Vagina (tissue), 2 donors: Measurements from ENCODE around the gene RXRG. TPM values are rescaled to one million over a fixed set of nuclear protein-coding genes. Genes with fewer than 3 reads are reported as not detected.

Experiments used
- DNase-seq, 2 donors: peaks; one replicate each; pipeline ENCODE4 v3.0.0-alpha.2; 2017; ENCODE audit errors: extremely low spot score in 2 of 2
- H3K27ac ChIP-seq: fragments of 200-600 bp; sonication (generic); one replicate; pipeline ENCODE4 v1.5.1; 2019
- H3K27me3 ChIP-seq: fragments of 200-600 bp; sonication (generic); one replicate; pipeline ENCODE4 v1.5.1; 2019
- H3K36me3 ChIP-seq, 2 donors: fragments of 200-600 bp; sonication (generic); one replicate each; pipeline ENCODE4 v1.5.1; 2017 to 2019
- H3K4me1 ChIP-seq: fragments of 200-600 bp; sonication (generic); one replicate; pipeline ENCODE4 v1.5.1; 2019
- H3K4me3 ChIP-seq, 2 donors: fragments of 200-600 bp; sonication (generic); 1 replicate in 1 of 2; 2 replicates in 1 of 2; pipeline ENCODE4 v1.5.1; 2016 to 2019
- H3K9me3 ChIP-seq: fragments of 200-600 bp; sonication (generic); one replicate; pipeline ENCODE4 v1.5.1; 2019
- POLR2A ChIP-seq, 2 donors: fragments of 450-650 bp; IDR thresholded peaks; one replicate each; pipeline ENCODE4 v1.6.1; 2017; ENCODE audit warnings: antibody characterized with exemption in 2 of 2, mild to moderate bottlenecking in 2 of 2, moderate library complexity in 2 of 2
- POLR2AphosphoS5 ChIP-seq, 2 donors: sonication (generic); formaldehyde crosslinking; IDR thresholded peaks; one replicate each; pipeline ENCODE4 v1.9.0; 2017; ENCODE audit warnings: antibody characterized with exemption in 2 of 2, mild to moderate bottlenecking in 2 of 2, low read depth in 1 of 2; ENCODE audit not compliant: insufficient read depth in 1 of 2
- intact Hi-C: fragments of 100-400 bp; cut with DNase I; formaldehyde crosslinking; loops from one replicate; pipeline ENCODE4 v1.15.1; 2023
- total RNA-seq: library from RNA; depleted of rRNA; stranded (reverse); fragments of >200 nt; gene quantifications from one replicate; pipeline ENCODE4 v1.2.3, GENCODE V29; 2016
- TF ChIP-seq, protein P1 (sequence below), 3 experiments: fragments of 450-650 bp in 2 of 3; fragments of 200-600 bp in 1 of 3; sonication (generic) in 1 of 3; IDR thresholded peaks; one replicate each; pipeline ENCODE4 v1.5.1; 2017 to 2019; ENCODE audit warnings: antibody characterized with exemption in 3 of 3, mild to moderate bottlenecking in 2 of 3, moderate library complexity in 2 of 3

Gene RXRG
- total RNA-seq, 1 donor from 2014 or later, result not detected

DNA sequence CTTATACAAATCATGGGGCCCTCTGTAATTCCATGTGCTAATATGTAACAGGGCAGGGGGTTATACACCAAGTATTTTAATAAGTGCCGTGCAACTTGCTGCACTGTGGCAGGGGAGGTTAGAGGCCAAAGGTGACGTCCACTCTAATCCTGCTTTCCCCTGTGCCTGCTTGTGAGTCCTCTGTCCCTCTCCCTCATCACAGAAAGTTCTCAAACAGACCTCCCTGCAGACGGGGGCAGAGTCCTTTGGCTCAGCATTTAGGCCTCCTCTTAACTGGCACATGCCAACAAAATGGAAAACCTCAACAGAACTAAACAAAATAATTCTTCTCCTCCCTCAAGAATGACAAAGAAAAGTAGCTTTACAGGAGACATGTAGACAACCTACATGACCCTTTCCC is 2.9 kb downstream of the RXRG start:
- no peaks in the 10 kb centered on the region for H3K4me1 ChIP-seq
- no peak overlapping the region for H3K27ac ChIP-seq
- H3K36me3 ChIP-seq, result no peaks in the 10 kb centered on the region
- no peaks in the 10 kb centered on the region for H3K9me3 ChIP-seq
- no peak overlapping the region for H3K4me3 ChIP-seq
- TF ChIP-seq POLR2A (IDR thresholded peaks at IDR 0.05) (no peak), POLR2AphosphoS5 (IDR thresholded peaks at IDR 0.05; ENCODE audit: insufficient read depth in 1 of 2, low read depth in 1 of 2) (no peak)
- TF ChIP-seq, protein P1, sequence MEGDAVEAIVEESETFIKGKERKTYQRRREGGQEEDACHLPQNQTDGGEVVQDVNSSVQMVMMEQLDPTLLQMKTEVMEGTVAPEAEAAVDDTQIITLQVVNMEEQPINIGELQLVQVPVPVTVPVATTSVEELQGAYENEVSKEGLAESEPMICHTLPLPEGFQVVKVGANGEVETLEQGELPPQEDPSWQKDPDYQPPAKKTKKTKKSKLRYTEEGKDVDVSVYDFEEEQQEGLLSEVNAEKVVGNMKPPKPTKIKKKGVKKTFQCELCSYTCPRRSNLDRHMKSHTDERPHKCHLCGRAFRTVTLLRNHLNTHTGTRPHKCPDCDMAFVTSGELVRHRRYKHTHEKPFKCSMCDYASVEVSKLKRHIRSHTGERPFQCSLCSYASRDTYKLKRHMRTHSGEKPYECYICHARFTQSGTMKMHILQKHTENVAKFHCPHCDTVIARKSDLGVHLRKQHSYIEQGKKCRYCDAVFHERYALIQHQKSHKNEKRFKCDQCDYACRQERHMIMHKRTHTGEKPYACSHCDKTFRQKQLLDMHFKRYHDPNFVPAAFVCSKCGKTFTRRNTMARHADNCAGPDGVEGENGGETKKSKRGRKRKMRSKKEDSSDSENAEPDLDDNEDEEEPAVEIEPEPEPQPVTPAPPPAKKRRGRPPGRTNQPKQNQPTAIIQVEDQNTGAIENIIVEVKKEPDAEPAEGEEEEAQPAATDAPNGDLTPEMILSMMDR (IDR thresholded peaks at IDR 0.05), result no peak
- intact Hi-C loops, result no loop called here
- DNase-seq, result peak in 1 of 2 donors; percentile 49
- H3K27me3 ChIP-seq, result no peaks in the 10 kb centered on the region

DNA sequence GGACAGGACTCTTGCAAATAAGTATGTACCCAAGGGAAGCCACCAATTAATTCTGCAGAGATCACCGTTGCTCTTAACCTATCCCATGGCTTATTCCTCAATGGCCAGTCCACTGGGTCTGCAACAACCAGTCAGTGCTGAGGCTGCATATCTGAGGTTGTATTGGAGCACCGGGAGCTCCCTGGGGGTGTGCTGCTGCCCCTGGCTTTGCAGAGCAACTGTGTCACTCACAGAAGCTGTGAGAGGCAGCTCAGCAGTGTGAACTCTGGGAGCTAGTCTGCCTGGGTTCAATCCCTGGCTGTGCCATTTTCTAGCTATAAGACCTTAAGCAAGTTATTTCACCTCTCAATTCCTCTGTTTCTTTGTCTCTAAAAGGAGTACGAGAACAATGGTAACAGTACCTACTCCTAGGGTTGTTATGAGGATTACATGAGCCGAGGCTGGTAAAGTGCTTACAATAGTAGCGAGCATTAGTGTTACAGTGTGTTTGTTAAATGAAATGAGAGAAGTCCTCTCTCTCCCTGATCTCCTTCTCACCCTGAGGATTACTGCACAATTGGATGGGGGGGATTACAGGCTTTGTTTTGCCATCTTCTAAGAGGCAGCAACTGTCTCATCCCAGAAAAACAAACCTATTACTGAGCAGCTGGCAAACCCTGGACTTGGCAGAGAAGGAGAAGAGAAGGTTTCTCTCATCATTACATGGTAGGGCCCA is 3.6 kb downstream of the RXRG start:
- no peak for TF ChIP-seq POLR2A (IDR thresholded peaks at IDR 0.05)
- no peak for TF ChIP-seq POLR2AphosphoS5 (IDR thresholded peaks at IDR 0.05; ENCODE audit: insufficient read depth in 1 of 2, low read depth in 1 of 2)
- TF ChIP-seq, protein P1 (IDR thresholded peaks at IDR 0.05), result no peak
- peak in 1 of 2 donors; percentile 65 for DNase-seq
- Histone ChIP-seq H3K4me3 (no peak overlapping the region), H3K4me1 (no peaks in the 10 kb centered on the region), H3K9me3 (no peaks in the 10 kb centered on the region), H3K27me3 (no peaks in the 10 kb centered on the region), H3K27ac (no peak overlapping the region), H3K36me3 (no peaks in the 10 kb centered on the region)
- intact Hi-C loops, result no loop called here

DNA sequence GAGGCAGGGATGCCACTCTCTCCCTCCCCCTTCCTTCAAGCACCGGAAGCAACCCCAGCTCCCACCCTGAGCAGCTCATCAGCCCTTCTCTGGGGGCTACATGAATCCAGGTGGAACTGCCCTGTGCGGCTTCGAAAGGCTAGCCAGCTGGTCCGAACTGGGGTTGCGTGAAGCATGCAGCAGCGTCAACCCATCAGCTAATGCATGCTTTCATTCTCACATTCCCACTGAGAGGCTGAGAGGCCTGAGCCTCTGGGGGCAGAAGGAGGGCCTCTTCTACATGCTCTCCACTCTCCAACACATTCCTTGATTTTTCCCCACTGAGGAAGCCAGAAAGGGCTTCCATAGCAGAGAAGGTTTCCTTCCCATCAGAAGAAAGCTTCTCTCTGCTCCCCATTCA is 5.6 kb downstream of the RXRG start:
- H3K4me1 ChIP-seq, result no peaks in the 10 kb centered on the region
- no peak overlapping the region for H3K27ac ChIP-seq
- H3K9me3 ChIP-seq, result no peaks in the 10 kb centered on the region
- peak in 1 of 2 donors; percentile 49 for DNase-seq
- H3K4me3 ChIP-seq, result no peak overlapping the region
- intact Hi-C loops, result no loop called here
- H3K36me3 ChIP-seq, result no peaks in the 10 kb centered on the region
- TF ChIP-seq POLR2A (IDR thresholded peaks at IDR 0.05) (no peak), POLR2AphosphoS5 (IDR thresholded peaks at IDR 0.05; ENCODE audit: insufficient read depth in 1 of 2, low read depth in 1 of 2) (no peak)
- TF ChIP-seq, protein P1 (IDR thresholded peaks at IDR 0.05), result no peak
- H3K27me3 ChIP-seq, result no peaks in the 10 kb centered on the region

DNA sequence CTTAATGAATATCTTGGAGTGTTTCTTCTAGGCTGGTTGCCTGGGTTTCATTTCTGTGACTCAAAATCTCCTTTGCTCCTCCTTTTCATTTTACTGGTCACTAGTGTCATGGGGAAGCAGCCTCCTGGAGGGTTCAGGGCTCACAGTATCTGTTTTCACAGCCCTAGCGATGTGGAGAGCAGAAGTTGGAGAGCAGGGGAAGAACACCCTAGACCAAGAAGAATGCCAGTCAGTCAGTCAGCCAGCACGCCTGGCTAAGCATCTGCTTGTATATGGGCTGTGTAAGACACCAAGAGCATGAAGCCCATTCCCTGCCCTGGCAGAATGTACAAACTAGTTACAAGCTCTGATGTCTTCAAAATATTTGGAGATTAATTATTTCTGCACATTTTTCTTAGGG is 7.9 kb downstream of the RXRG start:
- Histone ChIP-seq H3K27me3 (no peaks in the 10 kb centered on the region), H3K4me1 (no peaks in the 10 kb centered on the region), H3K4me3 (no peak overlapping the region), H3K27ac (no peak overlapping the region), H3K9me3 (no peaks in the 10 kb centered on the region), H3K36me3 (no peaks in the 10 kb centered on the region)
- intact Hi-C loops, result no loop called here
- no peak for DNase-seq
- TF ChIP-seq POLR2AphosphoS5 (IDR thresholded peaks at IDR 0.05; ENCODE audit: insufficient read depth in 1 of 2, low read depth in 1 of 2), result no peak

DNA sequence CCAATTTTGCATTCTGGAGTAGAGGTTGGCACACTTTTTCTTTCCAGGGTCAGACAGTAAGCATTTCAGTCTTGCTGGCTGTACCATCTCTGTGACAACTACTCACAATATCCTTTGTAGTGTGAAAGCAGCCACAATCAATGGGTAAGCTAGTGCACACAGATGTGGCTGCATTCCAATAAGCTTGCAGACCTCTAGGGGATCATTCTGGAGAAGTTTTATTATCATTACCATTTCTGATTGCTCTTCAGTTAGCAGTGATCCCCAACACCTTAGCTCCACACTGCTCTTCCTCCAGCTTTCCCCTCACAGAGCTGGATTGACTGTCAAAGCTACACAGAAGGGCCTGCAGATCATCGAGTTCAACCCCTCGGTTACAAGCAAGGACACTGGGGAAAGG is 9.1 kb downstream of the RXRG start:
- no peak overlapping the region for H3K27ac ChIP-seq
- no peaks in the 10 kb centered on the region for H3K9me3 ChIP-seq
- intact Hi-C loops, result no loop called here
- H3K36me3 ChIP-seq, result no peaks in the 10 kb centered on the region
- no peaks in the 10 kb centered on the region for H3K4me1 ChIP-seq
- H3K27me3 ChIP-seq, result no peaks in the 10 kb centered on the region
- TF ChIP-seq POLR2A (IDR thresholded peaks at IDR 0.05) (no peak), POLR2AphosphoS5 (IDR thresholded peaks at IDR 0.05; ENCODE audit: insufficient read depth in 1 of 2, low read depth in 1 of 2) (no peak)
- TF ChIP-seq, protein P1 (IDR thresholded peaks at IDR 0.05), result no peak
- no peak overlapping the region for H3K4me3 ChIP-seq
- DNase-seq, result no peak
